ENCODE data around the gene MRPL43. TPM values are rescaled to one million over a fixed set of nuclear protein-coding genes. Genes with fewer than 3 reads are reported as not detected.

The MRPL43 gene
- total and polyA plus RNA-seq, 10 donors = 38.3 to 92.4 (median 51.0) TPM

DNA sequence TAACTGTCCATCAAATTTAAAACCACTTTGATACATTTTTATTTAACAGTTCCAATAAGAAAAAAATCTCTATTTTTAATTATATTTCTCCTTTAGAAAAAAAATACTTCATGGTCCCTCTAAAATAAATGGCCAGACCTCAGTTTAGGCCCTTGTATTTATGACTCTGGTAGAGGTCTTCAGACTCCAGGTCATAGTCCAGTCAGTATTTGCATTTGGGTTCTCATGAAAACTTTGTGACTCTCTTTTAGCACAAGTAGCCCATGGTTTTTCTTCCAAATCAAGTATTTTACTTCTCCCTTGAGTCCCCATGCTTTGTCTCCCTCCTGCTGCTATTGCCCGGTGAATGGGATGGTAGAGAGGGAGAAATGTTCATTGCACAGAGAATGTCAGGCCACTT, 23.5 kb downstream of the MRPL43 start:
- WGBS, 5 donors = 95 to 100% (median 97%) methylated on average over 1 of the region's 1 CpG
- TF ChIP-seq POLR2A (IDR thresholded peaks at IDR 0.05) (no peak), POLR2AphosphoS5 (IDR thresholded peaks at IDR 0.05) (no peak)
- TF ChIP-seq, protein P1, sequence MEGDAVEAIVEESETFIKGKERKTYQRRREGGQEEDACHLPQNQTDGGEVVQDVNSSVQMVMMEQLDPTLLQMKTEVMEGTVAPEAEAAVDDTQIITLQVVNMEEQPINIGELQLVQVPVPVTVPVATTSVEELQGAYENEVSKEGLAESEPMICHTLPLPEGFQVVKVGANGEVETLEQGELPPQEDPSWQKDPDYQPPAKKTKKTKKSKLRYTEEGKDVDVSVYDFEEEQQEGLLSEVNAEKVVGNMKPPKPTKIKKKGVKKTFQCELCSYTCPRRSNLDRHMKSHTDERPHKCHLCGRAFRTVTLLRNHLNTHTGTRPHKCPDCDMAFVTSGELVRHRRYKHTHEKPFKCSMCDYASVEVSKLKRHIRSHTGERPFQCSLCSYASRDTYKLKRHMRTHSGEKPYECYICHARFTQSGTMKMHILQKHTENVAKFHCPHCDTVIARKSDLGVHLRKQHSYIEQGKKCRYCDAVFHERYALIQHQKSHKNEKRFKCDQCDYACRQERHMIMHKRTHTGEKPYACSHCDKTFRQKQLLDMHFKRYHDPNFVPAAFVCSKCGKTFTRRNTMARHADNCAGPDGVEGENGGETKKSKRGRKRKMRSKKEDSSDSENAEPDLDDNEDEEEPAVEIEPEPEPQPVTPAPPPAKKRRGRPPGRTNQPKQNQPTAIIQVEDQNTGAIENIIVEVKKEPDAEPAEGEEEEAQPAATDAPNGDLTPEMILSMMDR (IDR thresholded peaks at IDR 0.05 in 8 of 11, conservative IDR thresholded peaks at IDR 0.05 in 3 of 11) = no peak
- Histone ChIP-seq H3K4me3 (no peak overlapping the region), H3K9me3 (no peaks in the 10 kb centered on the region), H3K27ac (no peak overlapping the region), H3K36me3 (peaks cover 3 to 84% (median 48%) of the 10 kb centered on the region in 6 donors), H3K4me1 (peaks cover 2 to 22% (median 6%) of the 10 kb centered on the region in 6 donors), H3K27me3 (replicated peaks in 1 of 7) (peaks cover 0 to 5% (median 0%) of the 10 kb centered on the region in 7 donors)
- DNase-seq = no peak
- intact Hi-C loops (cut with DNase I; ENCODE audit: low total_unique reads) = no loop called here

DNA sequence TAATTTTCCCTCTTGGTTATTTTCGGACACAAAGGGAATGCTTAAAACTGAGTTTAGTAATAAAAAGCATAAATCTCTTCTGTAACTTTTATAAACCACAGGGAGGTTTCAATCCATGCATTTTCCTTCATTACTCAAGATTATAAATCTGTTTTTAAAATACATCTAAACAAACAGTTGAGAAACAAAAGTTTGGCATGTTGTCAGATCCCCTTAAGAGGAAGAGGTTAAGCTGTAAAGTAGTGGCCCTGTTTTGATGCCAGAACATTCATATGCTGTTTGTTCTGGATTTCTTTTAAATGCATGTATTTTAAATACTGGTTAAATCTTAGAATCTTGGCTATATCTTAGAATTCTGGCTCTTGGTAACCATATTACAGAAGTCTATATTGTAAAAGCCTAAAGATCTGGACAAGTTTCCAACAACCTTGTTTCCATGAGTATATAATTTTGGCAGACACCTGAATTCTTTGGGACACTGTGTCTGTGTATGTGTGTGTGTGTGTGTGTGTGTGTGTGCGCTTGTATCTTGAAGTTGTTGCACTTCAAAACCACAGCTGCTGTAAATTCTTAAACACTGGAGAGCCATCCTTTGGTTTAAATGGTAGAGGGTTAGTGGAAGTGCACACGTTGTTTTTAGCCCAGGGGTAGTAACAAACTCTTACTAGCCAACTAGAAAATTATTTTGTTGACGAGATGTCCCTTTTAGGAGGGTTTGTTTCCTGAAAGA, 24.8 kb downstream of the MRPL43 start:
- no peak overlapping the region for H3K4me3 ChIP-seq
- DNase-seq = no peak

DNA sequence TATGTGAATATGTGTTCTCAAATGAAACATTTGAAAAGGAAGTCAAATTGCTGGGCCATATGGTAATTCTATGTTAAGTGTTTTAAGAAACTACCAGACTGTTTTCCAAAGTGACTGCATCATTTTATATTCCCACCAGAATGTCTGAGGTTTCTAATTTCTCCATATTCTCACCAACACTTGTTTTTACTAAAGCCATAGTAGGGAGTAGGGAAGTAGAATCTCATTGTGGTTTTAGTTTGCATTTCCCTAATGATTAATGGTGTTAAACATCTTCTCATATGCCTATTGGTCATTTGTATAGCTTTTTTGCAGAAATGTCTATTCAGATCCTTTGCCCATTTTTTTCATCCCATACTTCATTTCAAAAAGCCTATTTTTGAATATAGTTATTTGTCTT, 27.0 kb downstream of the MRPL43 start:
- intact Hi-C loops (cut with DNase I; ENCODE audit: low total_unique reads) = no loop called here
- DNase-seq = no peak

More for the DNA sequence above, 24.8 kb downstream of the MRPL43 start:
- no peak overlapping the region for H3K27ac ChIP-seq
- TF ChIP-seq POLR2AphosphoS5 (IDR thresholded peaks at IDR 0.05) (no peak), POLR2A (IDR thresholded peaks at IDR 0.05) (no peak)
- TF ChIP-seq, protein P1 (IDR thresholded peaks at IDR 0.05 in 8 of 11, conservative IDR thresholded peaks at IDR 0.05 in 3 of 11) = no peak
- H3K27me3 ChIP-seq (replicated peaks in 1 of 7) = no peaks in the 10 kb centered on the region
- peaks cover 6 to 97% (median 61%) of the 10 kb centered on the region in 6 donors for H3K36me3 ChIP-seq
- 76 to 87% (median 82%) methylated on average over 4 of the region's 4 CpGs for WGBS, 5 donors
- intact Hi-C loops (cut with DNase I; ENCODE audit: low total_unique reads) = no loop called here
- H3K4me1 ChIP-seq = peaks cover 0 to 14% (median 0%) of the 10 kb centered on the region in 6 donors
- H3K9me3 ChIP-seq = no peaks in the 10 kb centered on the region

DNA sequence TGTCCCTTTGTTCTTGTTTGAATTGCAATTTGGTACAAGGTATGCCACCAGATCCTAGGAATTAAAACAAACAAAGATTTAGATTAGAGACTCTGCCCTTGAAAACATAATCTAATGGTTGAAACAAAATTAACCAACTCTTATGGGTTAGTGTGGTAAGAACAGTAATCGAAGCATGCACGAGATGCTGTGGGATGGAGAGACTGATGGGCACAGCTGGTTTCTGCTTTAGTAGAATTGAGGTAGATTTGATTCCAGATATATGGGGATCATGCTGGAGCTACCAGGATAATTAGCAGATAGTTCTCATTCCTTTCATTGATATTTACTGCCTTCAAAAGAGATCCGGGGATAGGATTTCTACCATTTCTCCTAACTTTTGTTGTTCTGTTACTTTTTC, 38.4 kb downstream of the MRPL43 start:
- no peak for TF ChIP-seq POLR2A (IDR thresholded peaks at IDR 0.05)
- TF ChIP-seq, protein P1 (IDR thresholded peaks at IDR 0.05 in 8 of 11, conservative IDR thresholded peaks at IDR 0.05 in 3 of 11) = no peak
- no peak for TF ChIP-seq POLR2AphosphoS5 (IDR thresholded peaks at IDR 0.05)
- intact Hi-C loops (cut with DNase I; ENCODE audit: low total_unique reads) = no loop called here

More for the DNA sequence above, 27.0 kb downstream of the MRPL43 start:
- TF ChIP-seq POLR2A (IDR thresholded peaks at IDR 0.05) (no peak), POLR2AphosphoS5 (IDR thresholded peaks at IDR 0.05) (no peak)
- TF ChIP-seq, protein P1 (IDR thresholded peaks at IDR 0.05 in 8 of 11, conservative IDR thresholded peaks at IDR 0.05 in 3 of 11) = no peak
- Histone ChIP-seq H3K9me3 (no peaks in the 10 kb centered on the region), H3K4me3 (no peak overlapping the region), H3K4me1 (peaks cover 0 to 14% (median 0%) of the 10 kb centered on the region in 6 donors), H3K36me3 (peaks cover 6 to 100% (median 76%) of the 10 kb centered on the region in 6 donors), H3K27me3 (replicated peaks in 1 of 7) (no peaks in the 10 kb centered on the region), H3K27ac (no peak overlapping the region)

More for the DNA sequence above, 38.4 kb downstream of the MRPL43 start:
- Histone ChIP-seq H3K27me3 (replicated peaks in 1 of 7) (no peaks in the 10 kb centered on the region), H3K9me3 (no peaks in the 10 kb centered on the region), H3K36me3 (peaks cover 4 to 100% (median 93%) of the 10 kb centered on the region in 6 donors), H3K27ac (no peak overlapping the region), H3K4me1 (no peaks in the 10 kb centered on the region), H3K4me3 (no peak overlapping the region)
- 94 to 96% (median 95%) methylated on average over 3 of the region's 3 CpGs for WGBS, 5 donors
- DNase-seq = no peak
